NCI-H1417 (cell line): ENCODE measurements around the gene ZNF524.

Experiments
- DNase-seq, 3 experiments: peaks; one replicate each; lab custom pipeline; 2025; lab: John Stamatoyannopoulos, UW

ZNF524 gene

GRCh38 chr19:55642153-55643002 is 42.3 kb downstream of the ZNF524 start:
- peak in 2 of 3 experiments; percentile 29 to 45 for DNase-seq

- peak; percentile 57 to 70 (median 62) for DNase-seq
Observed at GRCh38 chr19:55643003-55643886, 43.2 kb downstream of the ZNF524 start, which contains the start of gene ZNF581. Gene ZNF581, plus strand, starts transcription at chr19:55643649. Its CDS starts 923 bp downstream, at chr19:55644572.

GRCh38 chr19:55643887-55644176 is 43.7 kb downstream of the ZNF524 start:
- DNase-seq, result no peak

- no peak for DNase-seq
Observed at GRCh38 chr19:55644191-55644833, 44.2 kb downstream of the ZNF524 start.

- DNase-seq, result no peak
Observed at GRCh38 chr19:55644842-55645511, 44.9 kb downstream of the ZNF524 start.

GRCh38 chr19:55645512-55645881 is 45.4 kb downstream of the ZNF524 start:
- no peak for DNase-seq

- DNase-seq, result peak in 1 of 3 experiments; percentile 34
Observed at GRCh38 chr19:55646889-55647731, 47.0 kb downstream of the ZNF524 start.

GRCh38 chr19:55647732-55648584 is 47.9 kb downstream of the ZNF524 start, which contains the start of gene CCDC106:
Gene CCDC106, plus strand, starts transcription at chr19:55648212. Its CDS starts 835 bp downstream, at chr19:55649047.
- peak; percentile 71 to 83 (median 72) for DNase-seq

GRCh38 chr19:55648585-55649267 is 48.6 kb downstream of the ZNF524 start:
- no peak for DNase-seq

- DNase-seq, result no peak
Observed at GRCh38 chr19:55649268-55650125, 49.4 kb downstream of the ZNF524 start.

- DNase-seq, result no peak
Observed at GRCh38 chr19:55650126-55650557, 50.1 kb downstream of the ZNF524 start.

- no peak for DNase-seq
Observed at GRCh38 chr19:55650602-55651230, 50.6 kb downstream of the ZNF524 start.

- no peak for DNase-seq
Observed at GRCh38 chr19:55651236-55651635, 51.1 kb downstream of the ZNF524 start.

GRCh38 chr19:55652311-55653128 is 52.4 kb downstream of the ZNF524 start:
- DNase-seq, result no peak
